Lung (tissue), 12 donors: ENCODE measurements around the gene PRMT3. TPM values are rescaled to one million over a fixed set of nuclear protein-coding genes. Genes with fewer than 3 reads are reported as not detected.

Experiments used
- ATAC-seq: fragments of 200-7000 bp; cut with Tn5 transposase; one replicate; pipeline ENCODE4 v1.9.1; 2020; ENCODE audit warnings: moderate number of reproducible peaks; ENCODE audit not compliant: insufficient read depth, low FRiP score
- DNase-seq, 3 donors: peaks; one replicate each; pipeline ENCODE4 v3.0.0-alpha.2; 2013 to 2017
- H3K27ac ChIP-seq, 2 donors: one replicate each; pipeline ENCODE4 v1.5.1; 2013; ENCODE audit warnings: mild to moderate bottlenecking in 2 of 2, moderate library complexity in 2 of 2, control low read depth in 1 of 2, inconsistent platforms in 1 of 2, low read depth in 1 of 2, low read length in 1 of 2
- H3K27me3 ChIP-seq, 3 donors: one replicate each; pipeline ENCODE4 v1.5.1; 2013; ENCODE audit warnings: low read length in 2 of 3; ENCODE audit not compliant: control insufficient read depth in 3 of 3, insufficient read depth in 3 of 3
- H3K36me3 ChIP-seq, 4 donors: one replicate each; pipeline ENCODE4 v1.5.1; 2013; ENCODE audit warnings: low read length in 4 of 4, mild to moderate bottlenecking in 1 of 4, moderate library complexity in 1 of 4; ENCODE audit not compliant: control insufficient read depth in 4 of 4, insufficient read depth in 4 of 4
- H3K4me1 ChIP-seq, 5 donors: one replicate each; pipeline ENCODE4 v1.5.1; 2013; ENCODE audit warnings: low read length in 5 of 5, mild to moderate bottlenecking in 2 of 5, moderate library complexity in 1 of 5; ENCODE audit not compliant: control insufficient read depth in 5 of 5, insufficient read depth in 5 of 5
- H3K4me3 ChIP-seq: one replicate; pipeline ENCODE4 v1.5.1; 2013; ENCODE audit warnings: mild to moderate bottlenecking, control low read depth, moderate library complexity
- H3K9ac ChIP-seq, 2 donors: one replicate each; pipeline ENCODE4 v1.5.1; 2013; ENCODE audit warnings: low read length in 2 of 2, control low read depth in 1 of 2; ENCODE audit not compliant: insufficient read depth in 1 of 2
- H3K9me3 ChIP-seq, 4 donors: one replicate each; pipeline ENCODE4 v1.5.1; 2013; ENCODE audit warnings: low read length in 3 of 4, mild to moderate bottlenecking in 1 of 4, moderate library complexity in 1 of 4; ENCODE audit not compliant: control insufficient read depth in 4 of 4, insufficient read depth in 3 of 4
- CTCF ChIP-seq: IDR thresholded peaks from 2 replicates; pipeline ENCODE4 v1.5.1; 2012; ENCODE audit warnings: mild to moderate bottlenecking; ENCODE audit errors: control extremely low read depth, extremely low read depth
- WGBS, 2 donors: extraction: QIAGEN DNeasy Blood & Tissue Kit; methylation state at CpG; one replicate each; pipeline ENCODE4 v1.1.7; 2013; 5-methylcytosine and 5-hydroxymethylcytosine counted together
- polyA plus RNA-seq, 2 donors: library from polyadenylated mRNA; stranded (reverse); fragments of 200-250 nt; gene quantifications; one replicate each; pipeline ENCODE4 v1.2.1, GENCODE V29; 2013
- total RNA-seq, 2 donors: library from RNA; depleted of rRNA in 1 of 2; stranded (reverse); fragments of >200 nt in 1 of 2; gene quantifications; one replicate each; pipeline ENCODE4 v1.2.1, GENCODE V29; 2014 to 2021
- donor health status: control.
- donor health status: control.
- donor health status: Bipolar disorder and iron deficiency.
- donor health status: healthy.
- donor health status: DM: yes; HTN: yes; CAD: no.

PRMT3 gene
- total and polyA plus RNA-seq, 4 donors, result 8.2 to 19.7 (median 10.3) TPM

GRCh38 chr11:20457001-20457799 lies 69.7 kb downstream of the PRMT3 start:
- WGBS, 2 donors, result 86 to 91% methylated on average over 4 of the region's 4 CpGs
- no peak overlapping the region for H3K9ac ChIP-seq
- peaks cover 0 to 5% (median 0%) of the 10 kb centered on the region in 4 donors for H3K36me3 ChIP-seq
- H3K4me1 ChIP-seq, result no peaks in the 10 kb centered on the region
- no peak for ATAC-seq
- no peaks in the 10 kb centered on the region for H3K9me3 ChIP-seq
- no peak for TF ChIP-seq CTCF
- H3K27me3 ChIP-seq, result no peaks in the 10 kb centered on the region
- DNase-seq, result no peak
- H3K27ac ChIP-seq, result no peak overlapping the region
- H3K4me3 ChIP-seq, result no peak overlapping the region

DNA sequence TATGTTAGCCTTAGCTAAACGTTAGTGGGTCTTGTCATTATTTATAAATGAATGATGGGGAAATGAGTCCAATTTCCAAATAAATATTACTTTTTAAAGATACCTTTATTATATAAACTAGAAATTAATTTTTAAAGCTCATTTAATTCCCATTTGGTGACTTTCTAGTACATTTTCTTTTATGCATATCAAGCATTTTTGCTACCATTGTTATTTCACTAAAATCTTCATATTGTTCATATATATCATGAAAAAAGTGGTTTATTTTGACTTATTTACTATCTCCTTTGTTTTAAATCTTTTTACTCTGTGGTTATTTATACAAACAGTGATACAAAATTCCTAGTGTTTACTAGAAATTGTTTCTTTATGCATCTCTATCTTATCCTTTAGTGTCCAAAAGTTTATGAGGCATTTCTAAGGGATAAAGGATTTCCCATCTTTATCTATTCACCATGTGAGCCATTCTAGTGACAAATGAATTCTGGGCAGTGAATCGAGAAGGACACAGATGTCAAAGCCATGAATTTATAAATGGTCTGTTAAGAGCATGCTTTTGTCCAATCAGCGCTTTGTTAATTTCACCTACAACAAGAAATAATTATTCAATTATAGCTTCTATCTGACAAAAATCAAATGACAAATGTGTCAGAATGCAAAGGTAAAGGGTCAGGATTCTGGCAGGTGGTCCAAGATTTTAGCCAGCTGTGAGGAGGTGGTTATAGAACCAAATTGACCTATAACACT lies 70.6 kb downstream of the PRMT3 start:
- Histone ChIP-seq H3K9me3 (no peaks in the 10 kb centered on the region), H3K9ac (no peak overlapping the region), H3K27ac (no peak overlapping the region), H3K27me3 (no peaks in the 10 kb centered on the region), H3K36me3 (peaks cover 0 to under 1% (median 0%) of the 10 kb centered on the region in 4 donors), H3K4me3 (no peak overlapping the region), H3K4me1 (no peaks in the 10 kb centered on the region)
- no peak for ATAC-seq
- no peak for DNase-seq
- no peak for TF ChIP-seq CTCF
- WGBS, 2 donors, result 91% methylated on average over 3 of the region's 3 CpGs

- H3K4me3 ChIP-seq, result no peak overlapping the region
- H3K9me3 ChIP-seq, result no peaks in the 10 kb centered on the region
- no peak overlapping the region for H3K9ac ChIP-seq
- no peak overlapping the region for H3K27ac ChIP-seq
- H3K36me3 ChIP-seq, result no peaks in the 10 kb centered on the region
- no peak for DNase-seq
- H3K27me3 ChIP-seq, result no peaks in the 10 kb centered on the region
- WGBS, 2 donors, result 61 to 67% methylated on average over 1 of the region's 1 CpG
- H3K4me1 ChIP-seq, result no peaks in the 10 kb centered on the region
- TF ChIP-seq CTCF, result no peak
- no peak for ATAC-seq
Measured at GRCh38 chr11:20458905-20459632, 71.6 kb downstream of the PRMT3 start.
